Endodermal cell (in vitro differentiated cells): ENCODE data around the gene NKD1. TPM values are rescaled to one million over a fixed set of nuclear protein-coding genes. Genes with fewer than 3 reads are reported as not detected.

Source experiments
- DNase-seq: peaks from one replicate; pipeline ENCODE4 v3.0.0-alpha.2; 2017
- H3K27ac ChIP-seq: 2 replicates; pipeline ENCODE4 v1.5.1; 2013; ENCODE audit warnings: mild to moderate bottlenecking, low read depth, low read length, moderate library complexity
- H3K27me3 ChIP-seq: 2 replicates; pipeline ENCODE4 v1.6.1; 2013; ENCODE audit warnings: mild to moderate bottlenecking, low read length, moderate library complexity; ENCODE audit not compliant: insufficient read depth, control insufficient read depth, poor library complexity, severe bottlenecking
- H3K36me3 ChIP-seq: 2 replicates; pipeline ENCODE4 v1.7.0; 2013; ENCODE audit warnings: mild to moderate bottlenecking, low read length, moderate library complexity; ENCODE audit not compliant: control insufficient read depth, insufficient read depth
- H3K4me1 ChIP-seq: one replicate; pipeline ENCODE4 v1.7.0; 2013; ENCODE audit warnings: low read length; ENCODE audit not compliant: control insufficient read depth, insufficient read depth
- H3K4me3 ChIP-seq: 2 replicates; pipeline ENCODE4 v1.5.1; 2013; ENCODE audit warnings: mild to moderate bottlenecking, low read length, moderate library complexity
- H3K9ac ChIP-seq: 2 replicates; pipeline ENCODE4 v1.6.1; 2013; ENCODE audit warnings: mild to moderate bottlenecking, low read length, moderate library complexity; ENCODE audit not compliant: poor library complexity, severe bottlenecking; ENCODE audit errors: extremely low read depth
- H3K9me3 ChIP-seq: 2 replicates; pipeline ENCODE4 v1.6.1; 2013; ENCODE audit warnings: mild to moderate bottlenecking, low read length, moderate library complexity; ENCODE audit not compliant: control insufficient read depth
- H3K27ac Mint-ChIP-seq: 2 replicates; pipeline ENCODE4 v1.8.0; 2020; ENCODE audit warnings: mixed read lengths
- H3K27me3 Mint-ChIP-seq: 2 replicates; pipeline ENCODE4 v1.8.0; 2021; ENCODE audit warnings: mild to moderate bottlenecking, mixed read lengths; ENCODE audit not compliant: insufficient read depth
- H3K36me3 Mint-ChIP-seq: 2 replicates; pipeline ENCODE4 v1.8.0; 2020; ENCODE audit warnings: low read depth, mixed read lengths
- H3K4me1 Mint-ChIP-seq: 2 replicates; pipeline ENCODE4 v1.8.0; 2020; ENCODE audit warnings: mixed read lengths
- H3K4me3 Mint-ChIP-seq: 2 replicates; pipeline ENCODE4 v1.8.0; 2020; ENCODE audit warnings: mild to moderate bottlenecking, moderate library complexity, mixed read lengths
- H3K9me3 Mint-ChIP-seq: 2 replicates; pipeline ENCODE4 v1.8.0; 2020; ENCODE audit warnings: mild to moderate bottlenecking, mixed read lengths
- CTCF ChIP-seq: fragments of 200-600 bp; sonication (generic); conservative IDR thresholded peaks from 2 replicates; pipeline ENCODE4 v1.5.0; 2021; ENCODE audit warnings: antibody characterized with exemption, mild to moderate bottlenecking
- WGBS, 2 experiments: methylation state at CpG; one replicate each; pipeline versions ENCODE4 v1.1.5 to v1.1.7; 2013; ENCODE audit warnings: missing lambda C conversion rate in 2 of 2, mixed read lengths in 1 of 2; ENCODE audit not compliant: insufficient coverage in 1 of 2, insufficient read length in 1 of 2; 5-methylcytosine and 5-hydroxymethylcytosine counted together
- total RNA-seq, 2 donors: library from RNA; stranded (reverse); fragmentation: NEBNext Ultra II Directional in 1 of 2; extraction: Animal tissue kit (Norgen Biotek cat#: 25700) in 1 of 2; gene quantifications; 2 replicates in 1 of 2; 3 replicates in 1 of 2; pipeline ENCODE4 v1.2.1, GENCODE V29; 2021

The NKD1 gene
- total RNA-seq, 2 donors from 2014 or later: 7.0 to 9.5 TPM

GRCh38 chr16:50568187-50568815 is 20.1 kb downstream of the NKD1 start:
- Mint-ChIP-seq H3K27ac (peak overlapping the region; percentile 33), H3K9me3 (no peaks in the 10 kb centered on the region), H3K4me1 (peaks cover 10% of the 10 kb centered on the region), H3K4me3 (no peak overlapping the region), H3K36me3 (peaks cover 7% of the 10 kb centered on the region), H3K27me3 (no peaks in the 10 kb centered on the region)
- Histone ChIP-seq H3K27me3 (no peaks in the 10 kb centered on the region), H3K36me3 (peaks cover 7% of the 10 kb centered on the region), H3K27ac (no peak overlapping the region), H3K4me3 (no peak overlapping the region), H3K4me1 (no peaks in the 10 kb centered on the region), H3K9me3 (no peaks in the 10 kb centered on the region), H3K9ac (no peak overlapping the region)
- no peak for TF ChIP-seq CTCF
- no peak for DNase-seq
- 90 to 93% methylated on average over 3 to 9 of the region's 9 CpGs for WGBS, 2 experiments

GRCh38 chr16:50570354-50570753 is 22.2 kb downstream of the NKD1 start:
- 91 to 97% methylated on average over 6 to 7 of the region's 7 CpGs for WGBS, 2 experiments
- H3K27ac Mint-ChIP-seq: no peak overlapping the region
- Histone ChIP-seq H3K4me1 (no peaks in the 10 kb centered on the region), H3K4me3 (no peak overlapping the region), H3K27me3 (no peaks in the 10 kb centered on the region), H3K27ac (no peak overlapping the region), H3K36me3 (peaks cover 7% of the 10 kb centered on the region), H3K9me3 (no peaks in the 10 kb centered on the region), H3K9ac (no peak overlapping the region)
- H3K36me3 Mint-ChIP-seq: peaks cover 7% of the 10 kb centered on the region
- no peaks in the 10 kb centered on the region for H3K27me3 Mint-ChIP-seq
- DNase-seq: no peak
- H3K4me1 Mint-ChIP-seq: peaks cover 10% of the 10 kb centered on the region
- H3K9me3 Mint-ChIP-seq: no peaks in the 10 kb centered on the region
- H3K4me3 Mint-ChIP-seq: no peak overlapping the region
- no peak for TF ChIP-seq CTCF

- Histone ChIP-seq H3K4me3 (no peak overlapping the region), H3K9me3 (no peaks in the 10 kb centered on the region), H3K36me3 (peaks cover 7% of the 10 kb centered on the region), H3K27ac (peak overlapping the region; percentile 30), H3K27me3 (no peaks in the 10 kb centered on the region), H3K4me1 (no peaks in the 10 kb centered on the region), H3K9ac (no peak overlapping the region)
- Mint-ChIP-seq H3K27ac (no peak overlapping the region), H3K27me3 (no peaks in the 10 kb centered on the region), H3K9me3 (no peaks in the 10 kb centered on the region), H3K4me1 (peaks cover 10% of the 10 kb centered on the region), H3K4me3 (no peak overlapping the region), H3K36me3 (peaks cover 7% of the 10 kb centered on the region)
- DNase-seq: no peak
- 83 to 94% methylated on average over 4 to 11 of the region's 11 CpGs for WGBS, 2 experiments
- no peak for TF ChIP-seq CTCF
Measured at GRCh38 chr16:50570808-50571598, 22.8 kb downstream of the NKD1 start.
